ENCODE measurements around the gene CNTROB.

Gene CNTROB

GRCh38 chr17:7903154-7904103 is 28.6 kb upstream of the CNTROB start:
- DNase-seq, result no peak

- DNase-seq, result no peak
Measured at GRCh38 chr17:7909089-7909488, 22.9 kb upstream of the CNTROB start.

DNA sequence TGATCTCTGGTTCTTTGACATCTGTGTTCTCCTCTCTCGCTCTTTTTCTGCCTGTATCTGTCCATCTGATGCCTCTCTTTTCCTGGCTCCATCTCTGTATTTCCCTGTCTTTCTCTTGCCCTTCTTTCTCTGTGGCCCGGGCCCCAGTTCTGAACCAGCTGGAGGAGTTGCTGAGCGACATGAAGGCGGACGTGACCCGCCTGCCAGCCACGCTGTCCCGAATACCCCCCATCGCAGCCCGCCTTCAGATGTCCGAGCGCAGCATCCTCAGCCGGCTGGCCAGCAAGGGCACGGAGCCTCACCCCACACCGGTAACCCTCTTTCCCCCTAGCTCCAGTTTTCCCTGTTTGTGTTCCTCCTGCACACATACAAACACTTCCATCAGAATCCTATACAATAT is 21.7 kb upstream of the CNTROB start:
- DNase-seq, result no peak

DNA sequence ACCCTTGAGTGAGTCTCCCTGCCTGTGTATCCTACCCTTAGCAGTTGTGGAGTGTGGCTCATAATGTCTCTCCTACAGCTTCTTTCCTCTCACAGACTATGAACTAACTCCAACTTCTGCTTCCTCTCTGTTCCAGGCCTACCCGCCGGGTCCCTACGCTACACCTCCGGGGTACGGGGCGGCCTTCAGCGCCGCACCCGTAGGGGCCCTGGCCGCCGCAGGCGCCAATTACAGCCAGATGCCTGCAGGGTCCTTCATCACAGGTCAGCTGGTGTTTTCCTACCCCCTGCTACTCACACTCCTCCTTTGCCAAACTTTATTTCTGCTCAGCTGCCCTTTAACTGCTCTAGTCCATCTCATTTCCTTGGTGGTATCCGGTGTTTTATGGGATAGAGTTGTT is 21.3 kb upstream of the CNTROB start:
- no peak for DNase-seq

- DNase-seq, result no peak
Measured at GRCh38 chr17:7911116-7911515, 20.9 kb upstream of the CNTROB start.

- peak; percentile 62 for DNase-seq
Measured at GRCh38 chr17:7912927-7913524, 19.0 kb upstream of the CNTROB start.

DNA sequence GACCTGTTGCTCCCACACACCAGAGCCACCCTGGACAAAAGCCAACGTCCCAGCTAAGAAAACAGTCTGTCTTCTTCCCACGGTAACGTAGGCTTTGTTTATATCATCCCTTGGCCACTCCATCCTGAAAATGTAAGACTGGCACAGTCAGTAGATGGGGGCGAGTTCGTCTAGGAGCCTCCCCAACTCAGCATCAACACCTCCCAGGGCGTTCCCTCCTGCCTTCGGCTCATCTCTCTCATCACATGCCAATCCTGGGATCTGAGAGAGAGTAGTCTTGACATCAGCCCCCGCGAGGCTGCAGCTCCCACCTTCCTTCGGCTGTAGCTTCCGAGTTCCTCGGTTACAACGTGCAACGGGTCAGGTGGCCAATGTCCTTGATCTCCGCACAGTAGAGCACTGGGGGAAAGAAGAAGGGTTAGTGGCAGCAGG is 16.8 kb upstream of the CNTROB start:
- DNase-seq, result no peak

DNA sequence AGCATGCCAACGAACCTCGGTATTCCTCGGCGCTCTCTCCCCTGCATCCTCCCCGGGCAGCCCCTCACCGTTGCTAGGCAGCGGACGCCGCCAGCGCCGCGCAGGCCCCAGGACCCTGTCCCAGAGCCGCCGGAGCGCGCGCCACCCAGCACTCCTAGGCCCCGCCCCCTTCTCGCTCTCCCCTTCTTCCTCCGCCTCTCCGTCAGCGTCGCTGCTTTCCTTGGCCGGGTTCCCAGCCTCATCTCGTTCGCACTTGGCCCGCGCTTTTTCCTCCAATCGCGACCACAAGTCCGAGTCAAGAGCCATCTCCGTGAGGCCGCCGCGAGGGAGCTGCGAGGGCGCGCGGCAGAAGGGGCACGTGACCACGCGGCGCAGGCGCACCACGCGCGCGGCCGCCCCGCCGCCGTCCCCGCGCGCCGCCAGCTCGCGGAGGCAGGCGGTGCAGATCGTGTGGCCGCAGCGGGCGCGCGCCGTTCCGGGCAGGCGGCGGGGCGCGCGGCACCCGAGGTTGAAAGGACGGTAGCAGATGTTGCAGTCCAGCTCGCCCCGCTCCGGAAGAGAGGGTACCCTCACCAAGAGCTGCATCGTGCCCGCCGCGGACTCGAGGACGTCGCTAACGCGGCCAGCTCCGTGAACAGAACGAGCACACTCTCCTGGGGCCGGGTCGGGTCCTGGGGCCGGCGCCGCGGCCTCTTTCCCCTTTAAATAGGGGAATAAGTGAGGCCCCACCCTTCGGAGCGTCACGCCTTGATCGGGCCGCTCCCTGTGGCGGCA is 16.2 kb upstream of the CNTROB start, which contains the start of gene RNF227:
Gene RNF227 (minus strand): TSS at position 679 of the 774 bp plus-strand sequence. CDS start 94 bp downstream, at position 585.
- DNase-seq, result peak; percentile 89

DNA sequence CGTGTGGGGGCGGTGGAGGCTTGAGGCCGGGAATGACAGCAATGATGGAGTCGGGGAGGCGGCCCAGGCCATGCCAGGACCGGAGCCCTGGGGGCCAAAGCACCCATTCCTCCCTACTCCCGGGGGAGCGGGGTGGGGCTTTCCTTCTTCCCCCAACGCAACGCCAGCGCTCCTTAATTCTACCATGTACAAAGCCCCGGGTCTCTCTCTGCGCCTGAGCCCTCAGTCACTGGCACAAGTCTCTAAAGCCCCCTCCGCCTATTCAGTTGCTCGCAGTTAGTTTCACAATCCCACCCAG is 15.7 kb upstream of the CNTROB start:
- DNase-seq, result no peak

DNA sequence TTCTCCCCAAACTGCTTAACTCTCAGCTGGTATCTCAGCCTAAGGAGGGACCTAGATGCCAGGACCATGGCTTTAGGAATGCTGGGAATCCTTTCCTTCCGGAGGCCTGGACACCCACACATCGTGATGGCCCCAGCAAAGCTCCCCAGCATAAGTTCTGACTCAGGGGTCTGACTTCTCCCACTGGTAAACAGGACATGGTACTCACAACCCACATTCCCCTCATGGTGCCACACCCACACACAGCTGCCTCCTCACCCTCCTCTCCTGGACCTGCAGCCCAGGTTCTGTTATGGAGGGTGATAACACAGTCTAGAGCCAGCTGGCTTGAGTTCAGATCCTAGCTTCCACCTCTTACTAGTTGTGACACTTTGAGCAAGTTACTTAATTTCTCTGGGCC is 15.2 kb upstream of the CNTROB start:
- DNase-seq, result no peak

GRCh38 chr17:7922269-7922844 is 9.6 kb upstream of the CNTROB start:
- DNase-seq, result no peak

DNA sequence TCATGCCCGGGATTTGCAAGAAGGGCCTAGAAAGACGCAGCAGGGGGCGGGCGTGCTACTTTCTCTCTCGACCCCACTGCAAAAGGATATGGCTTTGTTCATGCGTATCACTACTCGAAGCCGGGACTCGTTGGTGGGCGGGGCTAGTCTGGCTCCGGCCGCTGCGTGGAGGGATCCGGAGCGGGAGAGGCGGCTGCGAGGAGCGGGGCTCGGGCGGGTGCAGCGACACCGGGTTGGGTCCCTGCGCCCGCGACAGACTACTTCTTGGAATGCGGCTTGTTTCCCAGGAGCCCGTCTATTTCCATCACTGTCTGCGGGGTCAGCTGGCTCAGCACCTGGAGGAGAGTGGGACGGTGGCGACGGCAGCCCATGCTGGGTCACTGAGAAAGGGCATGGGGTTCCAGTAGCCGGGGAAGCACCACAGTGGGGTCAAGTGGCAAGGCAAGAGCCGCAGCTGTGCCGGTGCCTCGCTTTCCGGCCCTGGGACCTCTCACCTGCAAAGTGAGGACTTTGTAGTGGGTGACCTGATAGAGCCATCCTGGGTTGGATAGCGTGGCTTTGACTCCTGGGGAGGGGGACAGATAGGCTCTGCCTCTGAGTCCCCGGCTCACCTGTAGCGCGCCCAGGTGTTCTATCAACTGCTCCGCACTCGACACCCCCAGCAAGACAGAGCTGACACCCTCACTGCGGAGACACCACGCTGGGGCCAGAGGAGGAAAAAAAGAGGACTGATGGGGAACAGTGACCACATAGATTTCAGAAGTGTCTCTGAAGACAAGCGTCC is 9.0 kb upstream of the CNTROB start:
- peak; percentile 85 for DNase-seq

DNA sequence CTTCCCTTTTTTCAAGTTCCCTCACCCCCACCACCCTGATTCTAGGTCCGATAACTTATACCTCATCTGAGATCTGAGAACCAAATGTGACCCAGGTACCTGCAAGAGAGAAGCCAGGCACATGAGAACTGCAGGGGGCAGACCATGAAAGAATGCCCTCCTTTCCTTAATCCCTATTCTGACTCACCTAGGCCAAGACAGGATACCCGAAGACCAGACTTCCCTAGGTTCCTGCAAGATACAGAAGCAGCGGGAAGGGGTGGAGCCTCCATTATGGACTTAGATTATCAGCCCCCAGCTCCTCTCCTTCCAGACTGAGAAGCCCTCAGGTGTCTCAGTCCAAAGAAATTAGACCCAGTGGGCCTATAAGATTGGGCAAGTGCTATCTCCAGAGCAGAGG is 4.4 kb upstream of the CNTROB start:
- no peak for DNase-seq

DNA sequence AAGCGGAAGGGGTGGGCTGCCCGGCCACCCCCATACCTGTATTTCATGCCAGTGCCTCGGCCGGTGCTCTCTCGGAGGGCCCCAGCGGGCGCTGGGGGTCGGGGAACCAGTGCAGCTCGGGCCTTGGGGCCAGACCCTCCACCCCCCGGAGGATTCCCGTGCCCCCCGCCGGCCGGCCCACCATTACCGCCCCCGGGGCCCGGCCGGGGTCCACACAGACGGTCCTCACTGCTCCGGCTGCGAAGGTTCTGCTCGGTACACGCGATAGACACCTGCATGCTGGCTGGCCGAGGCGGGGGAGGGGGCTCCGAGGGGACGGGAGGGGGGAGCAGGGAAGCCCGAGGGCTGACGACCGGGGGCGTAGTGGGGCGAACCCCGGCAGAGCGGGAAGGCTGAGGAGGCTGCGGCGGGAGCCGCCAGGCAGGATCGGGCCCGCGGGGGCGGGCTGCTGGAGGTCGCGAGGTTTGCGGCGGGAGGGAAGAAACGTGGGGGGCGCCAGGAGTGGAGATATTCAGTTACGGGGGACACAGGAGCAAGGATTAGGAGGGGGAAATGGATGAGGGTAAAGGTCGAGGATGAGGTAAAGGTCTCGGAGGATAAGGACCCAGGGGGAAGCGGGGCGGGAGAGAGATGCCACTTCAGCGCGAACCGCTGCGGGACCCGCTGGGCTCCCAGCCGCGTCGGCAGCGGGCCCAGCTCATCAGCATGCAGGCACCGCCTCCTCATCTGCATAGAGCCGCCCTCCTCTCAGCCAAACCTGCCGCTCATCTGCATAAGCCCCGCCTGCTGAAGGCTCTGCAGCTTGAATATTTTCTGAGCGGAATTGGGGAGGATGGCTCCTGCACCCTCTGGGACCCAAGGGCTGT is 2.6 kb upstream of the CNTROB start, which contains the start of gene KCNAB3:
Gene KCNAB3 (minus strand): TSS at position 699 of the 866 bp plus-strand sequence. CDS start 421 bp downstream, at position 278.
- peak; percentile 56 for DNase-seq

GRCh38 chr17:7930841-7931631 is 970 bp upstream of the CNTROB start:
- no peak for DNase-seq

DNA sequence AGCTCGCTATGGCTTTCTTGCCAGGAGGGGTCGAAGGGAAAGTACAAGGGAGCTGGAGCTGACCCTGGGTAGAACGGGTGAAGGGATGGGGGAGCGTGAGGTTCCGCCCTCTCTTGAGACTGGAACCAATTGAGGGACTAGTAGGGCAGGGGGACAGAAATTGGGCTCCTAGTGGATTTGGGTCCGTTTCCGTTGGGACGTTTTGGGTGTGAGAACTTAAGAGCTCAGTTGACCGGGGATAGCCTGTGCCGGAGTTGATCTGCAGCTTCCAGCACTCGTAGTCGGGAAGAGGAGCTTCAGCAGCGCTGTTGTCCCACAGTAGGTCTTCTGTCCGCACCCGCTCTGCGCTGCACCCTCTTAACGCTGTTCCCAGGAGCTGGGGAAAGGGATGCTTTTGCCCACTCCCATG is 481 bp downstream of the CNTROB start:
- DNase-seq, result peak; percentile 31

GRCh38 chr17:7932949-7933348 is 943 bp downstream of the CNTROB start:
- no peak for DNase-seq

- no peak for DNase-seq
Measured at GRCh38 chr17:7935859-7936258, 3.9 kb downstream of the CNTROB start.

DNA sequence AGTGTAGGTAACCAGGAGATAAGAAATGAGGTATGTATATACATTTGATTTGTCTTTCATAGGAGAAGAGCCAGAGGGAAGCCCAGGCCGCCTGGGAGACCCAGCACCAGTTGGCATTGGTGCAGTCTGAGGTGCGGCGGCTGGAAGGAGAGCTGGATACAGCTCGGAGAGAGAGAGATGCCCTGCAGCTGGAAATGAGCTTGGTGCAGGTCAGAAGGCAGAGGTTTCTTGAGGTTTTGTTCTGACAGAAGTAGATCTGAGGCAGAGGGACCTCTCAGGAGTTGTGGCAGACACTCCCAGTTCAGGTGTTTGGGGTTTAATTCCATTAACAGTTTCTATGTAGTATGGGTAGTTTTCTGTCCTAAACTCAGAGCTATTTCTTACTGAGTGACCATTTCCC is 8.0 kb downstream of the CNTROB start:
- no peak for DNase-seq

DNA sequence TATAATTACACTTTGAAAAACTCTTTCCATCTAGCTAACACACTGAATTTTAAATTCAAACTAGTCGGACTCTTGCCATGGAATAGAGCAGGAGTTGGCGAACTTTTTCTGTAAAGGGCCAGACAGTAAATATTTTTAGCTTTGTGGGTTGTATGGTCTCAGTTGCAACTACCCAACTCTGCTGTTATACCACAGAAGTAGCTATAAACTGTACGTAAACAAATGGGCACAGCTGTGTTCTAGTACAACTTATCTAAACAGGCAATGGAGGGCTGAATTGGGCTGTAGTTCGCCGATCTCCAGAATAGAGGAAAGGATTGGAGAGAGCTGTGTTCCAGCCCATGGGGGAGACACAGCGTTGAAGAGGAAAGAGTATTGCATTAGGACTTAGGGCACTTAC is 8.7 kb downstream of the CNTROB start:
- no peak for DNase-seq
